Ishikawa (cell line): ENCODE data around the gene SPTBN5.

Experiments used
- CEBPB ChIP-seq: IDR thresholded peaks from 2 replicates; pipeline ENCODE4 v1.6.1; 2012
- EGR1 ChIP-seq: IDR thresholded peaks from 2 replicates; pipeline ENCODE4 v1.6.1; 2012
- EP300 ChIP-seq: IDR thresholded peaks from 2 replicates; pipeline ENCODE4 v1.6.1; 2012; ENCODE audit warnings: borderline replicate concordance
- FOXM1 ChIP-seq: IDR thresholded peaks from 2 replicates; pipeline ENCODE4 v1.6.1; 2012; ENCODE audit warnings: low read depth, borderline replicate concordance
- MAX ChIP-seq: IDR thresholded peaks from 2 replicates; pipeline ENCODE4 v1.6.1; 2012
- NFIC ChIP-seq: IDR thresholded peaks from 2 replicates; pipeline ENCODE4 v1.6.1; 2012
- RAD21 ChIP-seq: IDR thresholded peaks from 2 replicates; pipeline ENCODE4 v1.6.1; 2012; ENCODE audit warnings: low read depth
- TAF1 ChIP-seq: IDR thresholded peaks from 2 replicates; pipeline ENCODE4 v1.6.1; 2012; ENCODE audit warnings: low read depth, mild to moderate bottlenecking
- TCF12 ChIP-seq: IDR thresholded peaks from 2 replicates; pipeline ENCODE4 v1.6.1; 2012; ENCODE audit warnings: low read depth
- USF1 ChIP-seq: IDR thresholded peaks from 2 replicates; pipeline ENCODE4 v1.6.1; 2012
- YY1 ChIP-seq: IDR thresholded peaks from 2 replicates; pipeline ENCODE4 v1.6.1; 2012; ENCODE audit warnings: low read depth
- ZBTB7A ChIP-seq: IDR thresholded peaks from 2 replicates; pipeline ENCODE4 v1.6.1; 2012; ENCODE audit warnings: low read depth
- TF ChIP-seq, protein P1 (sequence below): IDR thresholded peaks from 2 replicates; pipeline ENCODE4 v1.6.1; 2012; ENCODE audit warnings: low read depth, mild to moderate bottlenecking

- TF ChIP-seq, protein P1, sequence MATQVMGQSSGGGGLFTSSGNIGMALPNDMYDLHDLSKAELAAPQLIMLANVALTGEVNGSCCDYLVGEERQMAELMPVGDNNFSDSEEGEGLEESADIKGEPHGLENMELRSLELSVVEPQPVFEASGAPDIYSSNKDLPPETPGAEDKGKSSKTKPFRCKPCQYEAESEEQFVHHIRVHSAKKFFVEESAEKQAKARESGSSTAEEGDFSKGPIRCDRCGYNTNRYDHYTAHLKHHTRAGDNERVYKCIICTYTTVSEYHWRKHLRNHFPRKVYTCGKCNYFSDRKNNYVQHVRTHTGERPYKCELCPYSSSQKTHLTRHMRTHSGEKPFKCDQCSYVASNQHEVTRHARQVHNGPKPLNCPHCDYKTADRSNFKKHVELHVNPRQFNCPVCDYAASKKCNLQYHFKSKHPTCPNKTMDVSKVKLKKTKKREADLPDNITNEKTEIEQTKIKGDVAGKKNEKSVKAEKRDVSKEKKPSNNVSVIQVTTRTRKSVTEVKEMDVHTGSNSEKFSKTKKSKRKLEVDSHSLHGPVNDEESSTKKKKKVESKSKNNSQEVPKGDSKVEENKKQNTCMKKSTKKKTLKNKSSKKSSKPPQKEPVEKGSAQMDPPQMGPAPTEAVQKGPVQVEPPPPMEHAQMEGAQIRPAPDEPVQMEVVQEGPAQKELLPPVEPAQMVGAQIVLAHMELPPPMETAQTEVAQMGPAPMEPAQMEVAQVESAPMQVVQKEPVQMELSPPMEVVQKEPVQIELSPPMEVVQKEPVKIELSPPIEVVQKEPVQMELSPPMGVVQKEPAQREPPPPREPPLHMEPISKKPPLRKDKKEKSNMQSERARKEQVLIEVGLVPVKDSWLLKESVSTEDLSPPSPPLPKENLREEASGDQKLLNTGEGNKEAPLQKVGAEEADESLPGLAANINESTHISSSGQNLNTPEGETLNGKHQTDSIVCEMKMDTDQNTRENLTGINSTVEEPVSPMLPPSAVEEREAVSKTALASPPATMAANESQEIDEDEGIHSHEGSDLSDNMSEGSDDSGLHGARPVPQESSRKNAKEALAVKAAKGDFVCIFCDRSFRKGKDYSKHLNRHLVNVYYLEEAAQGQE, result no peak
- TF ChIP-seq ZBTB7A (no peak), RAD21 (no peak), YY1 (no peak), EP300 (no peak), TAF1 (no peak), CEBPB (no peak), NFIC (no peak), USF1 (no peak), FOXM1 (no peak), MAX (no peak), EGR1 (no peak), TCF12 (no peak)
Measured at GRCh38 chr15:41897363-41897799, 3.5 kb upstream of the SPTBN5 start.
